NB4 (cell line): ENCODE results near the gene MBL2.

Experiments
- DNase-seq: peaks from one replicate; pipeline ENCODE4 v3.0.0; 2010; ENCODE audit warnings: low read depth
- H3K4me3 ChIP-seq: one replicate; pipeline ENCODE4 v1.5.1; 2011; ENCODE audit warnings: mild to moderate bottlenecking, low read depth, low read length, moderate library complexity
- MYC ChIP-seq: IDR thresholded peaks from 2 replicates; pipeline ENCODE4 v1.6.1; 2011; ENCODE audit warnings: low read depth, low read length
- POLR2A ChIP-seq: IDR thresholded peaks from 2 replicates; pipeline ENCODE4 v1.6.1; 2011; ENCODE audit warnings: mild to moderate bottlenecking; ENCODE audit not compliant: insufficient read length; ENCODE audit errors: extremely low read depth
- TF ChIP-seq, protein P1 (sequence below): IDR thresholded peaks from one replicate; pipeline ENCODE4 v1.5.1; 2012; ENCODE audit warnings: low read depth, low read length
- TF ChIP-seq, protein P2 (sequence below): IDR thresholded peaks from 2 replicates; pipeline ENCODE4 v1.6.1; 2011; ENCODE audit warnings: low read depth, low read length

The MBL2 gene

DNA sequence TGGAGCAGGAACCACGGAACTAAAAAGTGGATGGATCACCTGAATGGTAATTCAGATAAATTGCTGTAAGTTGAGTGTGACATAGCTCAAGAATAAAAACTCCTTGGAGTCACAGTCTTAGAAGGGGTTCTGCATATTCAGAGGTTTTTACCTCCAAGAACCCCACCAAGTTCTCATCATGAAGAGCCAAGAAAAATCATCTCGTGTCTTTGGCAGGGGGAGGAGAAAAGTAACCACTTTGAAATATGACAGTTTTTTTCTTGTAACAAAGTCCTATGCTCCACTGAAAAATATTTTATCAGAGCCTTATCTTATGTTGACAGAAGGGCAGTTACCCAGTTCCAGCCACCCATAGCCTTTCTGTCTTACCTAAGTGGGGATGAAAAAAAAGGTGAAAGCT, 38.2 kb upstream of the MBL2 start:
- no peak overlapping the region for H3K4me3 ChIP-seq
- no peak for TF ChIP-seq MYC
- TF ChIP-seq POLR2A = no peak
- TF ChIP-seq, protein P1, sequence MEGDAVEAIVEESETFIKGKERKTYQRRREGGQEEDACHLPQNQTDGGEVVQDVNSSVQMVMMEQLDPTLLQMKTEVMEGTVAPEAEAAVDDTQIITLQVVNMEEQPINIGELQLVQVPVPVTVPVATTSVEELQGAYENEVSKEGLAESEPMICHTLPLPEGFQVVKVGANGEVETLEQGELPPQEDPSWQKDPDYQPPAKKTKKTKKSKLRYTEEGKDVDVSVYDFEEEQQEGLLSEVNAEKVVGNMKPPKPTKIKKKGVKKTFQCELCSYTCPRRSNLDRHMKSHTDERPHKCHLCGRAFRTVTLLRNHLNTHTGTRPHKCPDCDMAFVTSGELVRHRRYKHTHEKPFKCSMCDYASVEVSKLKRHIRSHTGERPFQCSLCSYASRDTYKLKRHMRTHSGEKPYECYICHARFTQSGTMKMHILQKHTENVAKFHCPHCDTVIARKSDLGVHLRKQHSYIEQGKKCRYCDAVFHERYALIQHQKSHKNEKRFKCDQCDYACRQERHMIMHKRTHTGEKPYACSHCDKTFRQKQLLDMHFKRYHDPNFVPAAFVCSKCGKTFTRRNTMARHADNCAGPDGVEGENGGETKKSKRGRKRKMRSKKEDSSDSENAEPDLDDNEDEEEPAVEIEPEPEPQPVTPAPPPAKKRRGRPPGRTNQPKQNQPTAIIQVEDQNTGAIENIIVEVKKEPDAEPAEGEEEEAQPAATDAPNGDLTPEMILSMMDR = no peak
- TF ChIP-seq, protein P2, sequence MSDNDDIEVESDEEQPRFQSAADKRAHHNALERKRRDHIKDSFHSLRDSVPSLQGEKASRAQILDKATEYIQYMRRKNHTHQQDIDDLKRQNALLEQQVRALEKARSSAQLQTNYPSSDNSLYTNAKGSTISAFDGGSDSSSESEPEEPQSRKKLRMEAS = no peak
- no peak for DNase-seq

DNA sequence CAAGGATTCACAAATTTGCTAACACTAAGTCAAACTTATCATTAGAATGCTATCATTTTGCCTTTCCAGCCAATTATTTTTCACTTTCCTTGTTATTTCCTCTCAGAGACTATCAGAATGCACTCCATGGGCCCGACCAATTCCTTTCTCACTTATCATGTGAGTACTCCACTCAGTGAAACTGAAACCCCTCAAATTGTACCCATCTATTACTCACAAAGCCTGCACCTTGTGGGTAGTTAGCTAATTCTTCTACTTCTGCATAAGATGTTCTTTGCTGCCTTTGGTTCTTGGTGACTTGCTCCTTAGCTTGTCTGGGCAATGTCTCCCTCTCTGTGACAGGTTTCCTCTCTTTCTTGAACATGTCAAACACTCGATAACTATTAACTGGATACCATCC, 35.2 kb upstream of the MBL2 start:
- DNase-seq = no peak
- no peak overlapping the region for H3K4me3 ChIP-seq
- TF ChIP-seq MYC (no peak), POLR2A (no peak)
- TF ChIP-seq, protein P1 = no peak
- TF ChIP-seq, protein P2 = no peak

DNA sequence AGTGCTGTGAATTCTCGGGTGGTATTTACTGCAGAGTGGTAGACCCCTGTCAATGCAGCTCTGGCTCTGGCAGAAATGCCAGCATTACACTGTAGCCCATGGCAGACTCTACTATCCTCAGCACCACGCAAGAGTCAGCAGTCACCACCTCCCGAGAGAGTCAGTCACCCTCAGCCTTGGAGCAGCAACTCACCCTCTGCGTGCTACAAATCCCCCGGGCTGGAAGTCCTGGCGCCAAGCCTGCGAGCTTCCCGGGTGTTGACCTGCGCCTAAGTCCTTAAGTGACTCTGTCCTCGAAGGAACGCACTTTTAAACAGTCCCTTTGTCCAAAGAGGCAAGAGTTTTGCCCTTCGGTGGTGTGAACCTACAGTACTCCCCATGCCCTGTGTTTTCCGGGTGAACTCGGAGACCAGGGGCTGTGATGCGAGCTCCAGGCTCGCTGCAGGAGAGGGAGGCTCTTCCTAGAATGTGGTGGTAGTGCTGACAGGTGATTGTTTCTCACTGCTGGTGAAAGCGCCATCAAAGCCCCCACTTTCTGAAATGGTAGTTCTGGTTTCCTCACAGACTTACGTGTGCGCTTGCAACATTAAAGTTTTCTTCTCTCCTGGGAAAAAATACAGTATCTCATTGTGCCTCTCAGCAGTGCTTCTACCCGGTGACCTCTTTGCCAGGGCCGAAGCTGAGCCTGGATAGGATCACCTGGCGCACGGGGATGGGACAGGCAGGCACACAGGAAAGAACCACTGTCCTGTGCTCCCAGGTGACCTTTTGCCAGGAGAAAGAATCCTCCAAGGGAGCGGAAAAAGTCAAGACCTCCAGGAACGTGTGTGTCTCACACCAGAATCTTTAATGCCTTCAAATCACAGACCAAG, 33.1 kb upstream of the MBL2 start:
- no peak for DNase-seq
- no peak overlapping the region for H3K4me3 ChIP-seq
- TF ChIP-seq, protein P2 = no peak

DNA sequence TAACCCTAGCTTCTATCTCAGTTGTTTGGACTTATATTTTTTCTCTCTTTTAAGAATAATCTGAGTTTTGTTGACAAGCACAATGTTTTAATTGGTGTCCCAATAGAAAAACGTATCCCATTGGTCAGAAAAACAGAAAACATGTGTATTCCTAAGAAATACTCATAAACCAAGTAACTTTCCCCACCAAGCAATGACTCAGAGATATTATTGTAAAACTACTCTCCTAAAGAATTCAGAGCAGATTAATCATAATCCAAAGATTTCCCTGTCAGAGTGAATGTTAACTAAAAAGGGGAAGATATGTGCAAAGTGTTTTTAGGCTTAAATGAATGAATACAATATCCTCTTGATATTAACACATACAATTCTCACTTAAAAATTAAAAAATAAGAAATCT, 29.4 kb upstream of the MBL2 start:
- DNase-seq = no peak
- TF ChIP-seq MYC (no peak), POLR2A (no peak)
- TF ChIP-seq, protein P2 = no peak
- TF ChIP-seq, protein P1 = no peak
- H3K4me3 ChIP-seq = no peak overlapping the region

DNA sequence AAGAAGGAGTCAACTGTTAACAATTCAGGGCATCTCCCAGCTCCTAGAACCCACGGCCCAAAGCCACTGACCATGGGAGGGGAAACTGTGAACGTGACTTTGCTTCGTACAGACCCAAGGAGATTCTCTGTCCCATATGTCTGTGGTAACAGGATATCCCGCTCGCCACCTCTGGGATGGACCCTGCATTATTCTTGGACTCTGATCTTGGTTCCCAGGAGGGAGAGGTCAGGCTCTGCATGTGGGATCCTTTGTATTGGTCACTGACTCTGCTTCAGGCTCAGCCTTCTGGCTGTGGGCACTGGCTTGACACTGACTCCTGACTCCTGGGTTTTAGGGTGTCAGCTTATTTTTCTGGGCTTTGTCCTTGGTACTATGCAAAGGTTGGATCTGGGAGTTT, 13.5 kb upstream of the MBL2 start:
- TF ChIP-seq, protein P1 = no peak
- TF ChIP-seq POLR2A = no peak
- no peak for DNase-seq
- H3K4me3 ChIP-seq = no peak overlapping the region

DNA sequence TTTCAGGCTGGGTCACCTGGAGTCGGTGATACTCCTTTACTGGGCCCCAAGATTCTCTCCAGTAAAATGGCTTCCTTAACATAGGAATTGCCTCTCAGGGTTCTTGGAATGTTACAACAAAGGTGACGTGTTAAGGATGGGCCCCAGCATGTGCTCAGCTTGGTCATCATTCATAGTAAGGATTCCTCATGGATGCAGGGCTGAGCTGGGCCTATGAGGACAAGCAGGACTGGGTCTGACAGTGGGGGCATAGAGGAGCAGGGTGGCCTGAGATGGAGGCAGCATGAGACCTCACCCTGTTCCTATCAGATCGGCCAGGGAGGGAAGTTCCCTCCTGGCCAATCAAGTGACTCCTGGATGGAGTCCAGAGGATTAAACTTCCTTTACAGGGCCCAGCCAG, 12.8 kb upstream of the MBL2 start:
- no peak for DNase-seq
- H3K4me3 ChIP-seq = no peak overlapping the region
- TF ChIP-seq, protein P1 = no peak
- TF ChIP-seq, protein P2 = no peak
- TF ChIP-seq POLR2A = no peak
- no peak for TF ChIP-seq MYC
